NCI-H82 treated with DMSO at 0.1 percent for 48 hours (cell line): ENCODE measurements around the gene HOXB3.
"Not testable (repeated sequence)": the region's sequence is repeated elsewhere in the genome, so short reads cannot be mapped to it uniquely, and the experiment has no call there.

Experiments used
- DNase-seq: peaks from one replicate; lab custom pipeline; 2025; ENCODE audit not compliant: unreplicated experiment; lab: John Stamatoyannopoulos, UW

The HOXB3 gene

DNA sequence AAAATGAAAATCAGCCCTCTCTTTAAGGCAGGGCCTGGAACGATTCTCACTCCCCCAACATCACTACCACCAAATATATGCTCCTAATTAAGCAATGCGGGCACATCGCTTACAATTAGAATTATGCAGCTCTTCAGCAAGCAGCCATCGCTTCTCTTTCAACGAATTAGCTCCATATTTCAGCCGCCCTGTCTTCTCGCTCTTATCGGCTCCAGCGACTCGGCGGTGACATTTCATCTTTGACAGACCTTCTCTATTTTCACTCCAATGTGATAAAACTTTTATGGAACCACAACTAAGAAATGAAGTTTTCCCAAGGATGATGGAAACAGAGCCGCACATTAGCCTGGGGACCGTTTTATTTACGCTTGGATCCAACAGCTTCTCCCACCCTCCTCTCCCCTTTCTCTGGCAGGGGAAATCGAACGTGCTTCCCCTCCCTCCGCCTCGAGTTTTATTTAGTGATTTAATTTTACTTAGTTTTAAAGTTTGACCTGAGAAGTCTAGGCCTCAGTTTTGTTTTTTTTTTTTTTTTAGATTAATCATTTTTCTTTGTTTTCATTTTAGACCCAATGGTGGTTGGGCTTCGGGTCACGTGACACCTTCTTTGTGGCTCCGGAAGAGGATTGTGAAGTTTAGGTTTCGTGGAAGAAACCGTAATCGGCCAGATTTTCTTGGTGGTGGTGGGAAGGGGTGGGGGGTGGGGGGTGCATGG lies 42.1 kb downstream of the HOXB3 start:
- no peak for DNase-seq

DNA sequence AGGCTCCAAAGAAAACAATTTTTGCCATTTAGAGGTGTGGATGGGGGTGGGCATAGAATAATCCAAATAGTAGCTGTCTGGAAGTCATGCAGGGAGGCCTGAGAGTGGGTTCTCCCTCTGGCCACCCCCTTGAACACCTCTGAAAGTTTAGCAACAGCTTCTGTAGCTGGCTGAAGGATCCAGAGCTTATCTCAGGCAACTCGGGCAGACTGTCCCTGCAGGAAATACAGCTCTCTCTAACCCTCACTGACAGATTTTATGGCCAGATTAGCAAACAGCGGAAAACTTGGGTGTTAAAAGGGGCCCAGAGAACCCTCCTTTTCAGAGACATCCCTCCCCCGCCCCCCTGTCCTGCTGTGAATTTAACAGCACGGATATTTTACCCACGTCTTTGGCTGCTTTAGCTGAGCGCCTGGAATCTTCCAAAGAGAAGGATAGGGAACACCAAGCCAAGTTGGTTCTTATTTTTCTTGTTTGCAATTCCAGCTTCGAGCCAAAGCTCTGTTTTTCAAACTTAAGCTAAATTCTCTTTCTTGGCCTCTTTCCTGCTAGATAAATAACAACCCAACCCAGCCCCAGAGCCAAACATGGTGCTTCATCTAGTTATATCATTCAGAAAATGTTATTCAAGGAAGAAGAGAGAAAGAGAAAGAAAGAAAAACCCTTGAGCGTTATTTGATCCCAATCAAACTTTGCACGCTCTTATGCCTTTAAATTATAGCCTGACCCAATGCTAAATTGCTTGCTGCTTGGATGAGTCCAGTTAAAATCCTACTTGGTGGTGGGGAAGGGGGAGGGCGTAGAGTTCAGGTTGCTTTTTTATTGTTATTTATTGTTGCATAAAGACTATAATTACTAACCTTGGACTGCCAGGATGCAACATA lies 42.9 kb downstream of the HOXB3 start:
- DNase-seq, result no peak

DNA sequence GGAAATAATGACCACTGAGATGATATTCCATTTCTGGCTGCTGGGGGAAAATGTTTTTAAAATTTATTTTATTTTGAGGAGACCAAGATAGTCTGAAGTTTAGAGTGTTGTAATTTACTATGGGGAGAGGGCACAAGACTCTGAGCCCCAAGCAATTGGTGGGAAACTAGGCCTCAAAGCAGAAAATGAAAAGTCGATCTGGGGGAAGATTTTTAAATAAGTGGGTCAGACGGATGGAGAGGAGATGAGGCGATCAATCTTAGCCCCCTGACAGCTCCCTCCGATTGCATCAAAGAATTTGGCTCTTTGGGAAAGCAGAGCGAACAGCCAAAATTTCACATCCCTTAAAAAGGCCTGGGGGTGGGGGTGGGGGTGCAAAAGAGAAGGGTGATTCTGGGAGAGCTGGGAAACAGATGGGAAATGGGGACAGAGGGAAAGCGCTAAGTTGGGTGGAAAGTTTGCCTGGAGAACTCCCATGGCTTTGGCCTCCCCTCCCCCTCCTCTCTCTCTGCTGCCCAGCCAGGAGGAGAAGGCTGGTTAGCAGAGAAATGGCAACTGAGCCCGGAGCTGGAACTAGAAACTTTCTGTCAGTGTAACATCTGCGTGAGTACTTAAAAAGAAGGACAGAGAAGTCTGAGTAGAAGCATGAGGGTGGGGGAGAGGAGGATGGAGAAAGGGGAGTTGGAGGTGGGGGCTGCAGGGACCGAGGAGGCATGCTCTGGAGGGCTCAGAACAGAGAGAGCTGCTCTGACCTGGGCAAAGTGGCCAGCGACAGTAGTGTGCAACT lies 43.7 kb downstream of the HOXB3 start:
- DNase-seq, result no peak

DNA sequence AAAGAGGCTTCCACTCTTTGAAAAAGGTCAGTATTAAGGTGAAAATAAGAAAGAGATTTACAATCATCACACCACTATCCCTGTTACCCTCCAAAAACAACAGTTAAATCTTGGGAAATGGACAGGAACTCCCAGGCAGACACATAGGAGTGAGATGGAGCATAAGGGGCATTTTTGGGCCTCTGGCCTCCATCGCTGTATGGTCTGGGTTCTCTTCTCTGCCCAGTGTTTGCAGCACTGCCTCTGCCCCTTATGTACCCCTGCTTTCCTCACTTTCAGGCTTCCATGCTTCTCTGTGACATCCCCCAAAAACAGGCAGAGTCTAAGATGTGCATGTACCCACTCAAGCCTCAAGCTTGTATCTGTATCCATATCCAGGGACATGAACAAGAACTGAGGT lies 44.5 kb downstream of the HOXB3 start:
- DNase-seq, result no peak

DNA sequence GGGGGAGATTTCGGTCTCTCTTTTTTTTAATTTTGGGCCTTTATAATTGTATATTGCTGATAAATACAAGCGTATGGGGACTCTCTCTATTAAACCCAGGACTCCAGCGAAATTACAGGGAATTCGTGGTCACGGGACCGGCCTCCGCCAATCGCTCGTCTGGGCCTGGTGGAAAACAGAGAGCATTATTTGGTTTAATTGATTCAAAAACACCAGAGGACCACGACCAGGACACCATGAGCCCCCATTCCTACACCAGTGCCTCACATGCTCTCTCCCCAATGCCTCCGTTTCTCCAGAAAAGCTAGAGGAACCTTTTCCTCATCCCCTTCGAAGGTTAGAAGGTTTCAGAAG lies 45.0 kb downstream of the HOXB3 start, which contains the start of gene HOXB2:
Gene HOXB2 (minus strand): TSS at position 88 of the 354 bp plus-strand sequence. CDS start 198 bp downstream, outside the sequence.
- DNase-seq, result no peak

DNA sequence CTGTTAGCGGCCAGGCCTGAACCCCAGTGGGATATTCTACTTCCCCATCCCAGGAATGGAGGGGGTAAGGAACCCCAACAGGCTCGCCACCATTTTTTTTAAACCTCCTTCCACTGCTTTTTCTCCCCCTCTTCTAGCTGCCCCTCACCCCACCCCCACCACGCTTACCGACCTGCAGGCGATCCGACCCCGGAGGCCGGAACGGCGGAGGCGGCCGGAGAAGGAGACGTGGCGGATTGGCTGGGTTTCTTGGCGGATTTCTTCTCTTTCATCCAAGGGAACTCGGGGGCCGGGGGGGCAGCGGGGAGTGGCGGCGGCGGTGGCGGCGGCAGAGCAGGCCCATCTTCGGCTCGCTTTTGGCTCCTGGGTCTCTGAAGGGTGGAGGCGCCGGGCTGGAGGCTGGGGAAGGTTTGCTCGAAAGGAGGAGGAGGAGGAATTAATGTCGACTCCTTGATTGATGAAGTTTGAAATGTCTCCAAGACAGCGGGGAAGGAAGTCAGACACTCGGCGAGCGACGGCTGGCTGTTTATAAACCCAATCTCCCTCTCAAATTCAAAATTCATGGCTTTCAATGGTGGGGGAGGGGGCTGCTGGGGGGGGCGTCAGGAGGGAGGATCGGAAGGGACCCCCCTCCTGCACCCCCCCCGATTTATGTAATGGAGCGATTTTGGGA lies 45.6 kb downstream of the HOXB3 start:
- DNase-seq, result no peak

DNA sequence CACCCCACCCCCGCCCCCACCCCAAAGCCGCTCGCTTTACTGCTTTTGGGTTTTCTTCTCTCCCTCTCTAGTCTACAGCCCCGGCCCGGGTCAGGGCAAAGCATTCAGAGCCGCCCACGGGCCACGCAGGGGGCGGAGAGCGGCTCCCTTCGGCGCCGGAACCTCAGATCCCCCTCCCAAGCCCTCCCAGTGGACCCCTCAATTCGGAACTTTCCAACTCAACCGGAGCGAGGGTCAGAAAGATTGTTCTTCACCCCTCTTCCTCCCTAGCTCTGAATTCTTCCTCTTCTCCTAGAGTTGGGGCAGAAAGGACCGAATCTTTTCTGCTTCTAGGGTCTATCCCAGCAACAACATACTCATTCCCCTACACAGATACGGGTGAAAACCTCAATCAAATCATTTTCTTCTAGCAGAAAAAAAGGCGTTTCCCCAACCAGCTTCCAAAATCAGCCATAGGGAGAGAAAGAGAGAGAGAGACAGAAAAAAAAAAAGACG lies 46.1 kb downstream of the HOXB3 start:
- DNase-seq, result no peak

DNA sequence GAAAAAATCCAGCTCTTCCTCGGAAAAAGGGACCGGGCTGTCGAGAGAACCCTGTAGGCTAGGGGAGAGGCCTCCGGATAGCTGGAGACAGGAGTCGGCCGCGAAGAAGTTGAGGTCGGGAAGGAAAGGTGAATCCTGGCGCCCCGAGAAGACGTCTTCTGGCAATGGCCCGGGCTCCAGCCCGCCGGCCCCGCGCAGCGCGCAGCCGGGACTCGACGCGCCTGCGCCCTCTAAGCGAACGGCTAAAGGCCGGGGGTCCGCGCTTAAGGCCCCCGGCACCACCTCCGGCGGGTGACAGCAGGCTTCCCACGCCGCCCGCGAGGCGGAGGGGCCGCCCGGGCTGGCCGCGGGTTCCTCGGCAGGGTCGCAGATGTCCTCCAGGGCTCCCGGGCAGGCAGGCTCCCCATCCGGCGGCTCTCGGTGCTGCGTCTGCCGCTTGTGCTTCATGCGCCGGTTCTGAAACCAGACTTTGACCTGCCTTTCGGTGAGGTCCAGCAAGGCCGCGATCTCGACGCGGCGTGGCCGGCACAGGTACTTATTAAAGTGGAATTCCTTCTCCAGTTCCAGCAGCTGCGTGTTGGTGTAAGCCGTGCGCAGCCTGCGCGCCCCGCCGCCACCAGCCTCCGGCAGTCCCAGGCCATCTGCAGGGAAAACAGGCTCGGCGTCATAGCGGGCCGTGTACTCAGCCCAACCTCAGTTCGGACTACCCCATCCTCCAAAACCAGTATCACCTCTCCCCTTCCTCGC lies 46.8 kb downstream of the HOXB3 start:
- no peak for DNase-seq

DNA sequence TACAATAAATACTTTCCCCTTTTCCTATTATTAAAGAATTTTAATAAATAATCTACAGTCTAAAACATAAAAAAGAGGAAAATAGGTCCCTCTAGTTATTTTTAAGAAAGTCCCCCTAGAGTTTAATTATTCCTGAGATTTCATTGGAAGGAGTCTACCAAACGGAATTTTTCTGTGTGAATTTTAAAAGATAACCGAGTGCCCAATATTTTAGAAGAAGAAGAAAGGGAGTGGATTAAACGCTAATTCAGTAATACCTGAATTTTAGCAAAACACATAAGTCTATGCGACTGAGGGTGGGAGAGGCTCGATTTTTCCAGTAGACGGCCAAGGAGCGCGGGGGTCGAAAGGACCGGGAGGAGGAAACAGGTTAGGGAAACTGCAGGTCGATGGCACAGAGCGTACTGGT lies 47.3 kb downstream of the HOXB3 start:
- DNase-seq, result no peak

DNA sequence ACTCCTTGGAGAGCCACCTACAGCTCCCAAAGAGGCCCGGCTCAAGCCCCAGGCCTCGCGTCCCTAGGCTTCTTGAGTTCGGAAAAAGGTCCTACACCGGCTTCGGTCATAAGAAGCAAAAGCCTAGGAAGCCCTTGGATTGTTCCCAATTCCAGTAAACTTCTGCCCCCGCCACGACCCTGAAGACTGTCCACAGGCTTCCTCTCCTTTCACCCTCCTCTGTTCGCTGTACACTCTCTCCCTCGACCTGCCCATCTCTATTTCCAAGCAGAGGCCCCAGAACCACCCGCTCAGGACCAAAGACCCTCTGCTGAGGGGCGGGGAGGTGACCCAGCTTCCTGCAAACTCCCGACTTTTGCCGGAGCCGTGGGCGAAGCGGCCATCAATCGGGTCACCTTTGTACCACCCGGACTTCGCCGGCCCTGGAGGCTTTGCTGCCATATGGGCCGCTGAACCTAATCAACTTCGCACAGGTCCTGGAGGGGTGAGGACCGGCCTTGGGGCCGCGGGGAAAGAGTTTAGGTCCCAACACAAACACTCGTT lies 47.9 kb downstream of the HOXB3 start:
- DNase-seq, result no peak

DNA sequence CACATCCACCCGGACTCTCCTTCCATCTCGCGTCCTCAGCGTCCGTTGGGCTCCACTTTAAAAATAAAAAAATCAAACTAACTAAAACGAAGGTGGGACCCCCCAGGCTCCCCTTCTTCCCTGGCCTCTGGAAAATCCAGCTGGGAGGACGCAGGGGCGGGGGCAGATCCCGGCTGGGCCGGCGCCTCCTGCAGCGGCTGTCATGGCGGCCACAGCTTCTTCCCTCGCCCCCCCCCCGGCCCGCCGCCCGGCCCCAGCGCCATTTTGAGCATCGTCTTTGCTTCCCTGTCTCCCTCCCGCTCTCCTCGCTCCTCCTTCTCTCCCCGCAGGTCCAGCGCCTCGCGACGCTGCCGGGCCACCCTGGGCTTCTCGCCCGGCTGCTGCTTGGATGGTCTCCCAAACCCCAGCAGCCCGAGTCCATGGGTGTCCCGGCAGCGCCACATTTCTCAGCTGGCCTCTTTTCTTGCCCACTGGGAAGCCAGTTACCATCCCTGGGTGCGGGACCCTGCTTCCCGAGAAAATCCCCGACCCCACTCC lies 48.4 kb downstream of the HOXB3 start:
- no peak for DNase-seq

DNA sequence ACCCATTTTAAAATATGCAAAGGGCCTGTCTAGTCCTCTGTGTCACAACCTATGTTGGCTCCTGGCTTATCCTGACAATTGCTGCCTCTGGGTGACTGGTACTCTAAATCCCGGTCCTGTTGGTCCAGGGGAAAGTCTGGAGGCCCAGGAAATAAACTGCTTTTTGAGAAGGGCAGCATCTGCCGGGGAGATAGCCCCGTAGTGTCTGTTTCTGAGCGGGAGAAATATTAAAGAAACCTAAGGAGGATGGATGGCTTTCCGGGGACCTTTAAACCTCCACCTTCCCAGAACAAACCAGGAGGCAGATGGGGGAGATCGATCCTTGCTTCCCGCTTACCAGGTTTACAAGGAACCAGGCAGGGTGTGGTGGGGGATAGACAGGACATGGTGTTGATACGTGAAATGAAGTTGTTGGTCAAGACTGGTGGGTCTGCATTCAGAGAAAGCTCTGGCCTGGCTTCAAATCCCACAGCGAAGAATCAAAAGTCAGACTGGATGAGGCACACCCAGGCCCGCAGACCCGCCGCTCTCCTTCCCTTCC lies 48.9 kb downstream of the HOXB3 start:
- DNase-seq, result no peak

DNA sequence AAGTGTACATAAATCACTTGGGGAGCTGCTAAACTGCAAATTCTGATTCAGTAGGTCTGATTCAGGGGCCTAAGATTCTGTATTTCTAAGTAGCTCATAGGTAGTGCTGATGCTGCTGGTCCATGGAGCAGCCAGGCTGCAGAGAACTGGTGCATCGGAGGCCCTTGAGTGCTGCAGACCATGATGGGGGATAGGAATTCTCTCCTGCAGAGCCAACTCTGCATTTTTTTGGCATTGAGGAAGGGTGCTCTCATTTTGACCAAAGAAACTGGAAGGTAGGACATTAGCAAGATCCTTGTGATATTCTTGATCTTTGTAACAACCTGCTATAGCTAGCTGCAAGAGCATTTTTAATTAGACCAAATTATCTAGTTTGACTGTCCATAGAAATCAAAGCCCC lies 49.8 kb downstream of the HOXB3 start:
- DNase-seq, result no peak

DNA sequence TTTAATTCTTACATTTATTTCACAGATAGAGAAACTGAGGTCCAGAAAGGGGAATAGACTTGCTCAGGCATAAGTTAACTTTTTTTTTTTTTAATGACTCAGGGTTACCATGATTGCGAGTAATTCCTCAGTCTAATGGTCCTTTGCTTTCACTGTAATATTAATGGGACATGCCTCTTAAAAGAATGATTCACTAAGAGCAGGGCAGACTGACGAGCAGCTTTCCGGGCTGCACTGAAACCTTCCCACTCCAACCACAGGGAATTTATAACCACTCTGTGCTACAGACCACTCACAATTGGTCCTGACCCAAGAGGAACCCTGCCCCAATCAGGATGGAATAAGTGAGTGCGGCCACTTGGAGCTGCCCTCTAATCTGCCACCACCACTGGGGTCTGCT lies 50.9 kb downstream of the HOXB3 start:
- DNase-seq, result no peak

DNA sequence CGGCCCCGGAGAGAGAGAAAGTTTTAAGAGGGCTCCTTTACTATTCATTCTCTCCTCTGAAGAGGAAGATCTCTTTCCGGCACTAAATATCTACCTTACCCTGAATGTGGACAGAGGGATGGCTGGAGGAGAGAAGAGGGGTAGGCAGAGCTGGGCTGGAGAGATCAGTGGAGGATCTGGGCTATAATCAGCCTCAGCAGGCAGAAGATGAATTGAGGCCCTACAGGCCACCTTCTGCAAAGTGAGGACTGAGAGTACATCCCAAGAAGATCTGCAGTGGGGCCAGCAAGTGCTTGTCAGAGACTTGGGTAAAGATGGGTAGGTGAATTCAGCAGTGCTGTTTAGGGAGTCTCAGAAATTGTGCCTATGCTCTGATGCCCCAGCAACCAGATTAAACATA lies 52.7 kb downstream of the HOXB3 start:
- no peak for DNase-seq

DNA sequence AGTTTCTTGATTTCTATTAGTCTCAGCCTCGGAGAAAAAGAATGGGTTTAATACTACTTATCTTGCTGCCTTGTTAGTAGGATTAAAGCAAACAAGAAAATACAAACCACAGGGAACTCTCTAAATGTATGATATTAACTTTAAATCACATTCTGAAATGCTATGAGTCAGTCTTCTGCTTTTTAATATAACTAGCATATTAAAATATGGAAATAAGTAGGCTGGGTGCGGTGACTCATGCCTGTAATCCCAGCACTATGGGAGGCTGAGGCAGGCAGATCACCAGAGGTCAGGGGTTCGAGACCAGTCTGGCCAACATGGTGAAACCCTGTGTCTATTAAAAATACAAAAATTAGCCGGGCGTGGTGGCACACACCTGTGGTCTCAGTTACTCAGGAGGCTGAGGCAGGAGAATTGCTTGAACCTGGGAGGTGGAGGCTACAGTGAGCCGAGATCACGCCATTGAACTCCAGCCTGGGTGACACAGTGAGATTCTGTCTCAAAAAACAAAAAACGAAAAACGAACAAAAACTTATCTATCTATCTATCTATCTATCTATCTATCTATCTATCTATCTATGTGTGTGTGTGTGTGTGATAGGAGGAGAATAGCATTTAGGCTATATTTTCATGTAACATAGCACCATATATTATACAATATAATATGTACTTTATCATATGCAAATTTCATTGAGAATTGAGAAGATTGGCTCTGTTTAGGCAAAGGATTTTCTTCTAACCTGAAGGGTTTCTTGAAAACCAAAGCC lies 54.1 kb downstream of the HOXB3 start:
- not testable (repeated sequence) for DNase-seq

DNA sequence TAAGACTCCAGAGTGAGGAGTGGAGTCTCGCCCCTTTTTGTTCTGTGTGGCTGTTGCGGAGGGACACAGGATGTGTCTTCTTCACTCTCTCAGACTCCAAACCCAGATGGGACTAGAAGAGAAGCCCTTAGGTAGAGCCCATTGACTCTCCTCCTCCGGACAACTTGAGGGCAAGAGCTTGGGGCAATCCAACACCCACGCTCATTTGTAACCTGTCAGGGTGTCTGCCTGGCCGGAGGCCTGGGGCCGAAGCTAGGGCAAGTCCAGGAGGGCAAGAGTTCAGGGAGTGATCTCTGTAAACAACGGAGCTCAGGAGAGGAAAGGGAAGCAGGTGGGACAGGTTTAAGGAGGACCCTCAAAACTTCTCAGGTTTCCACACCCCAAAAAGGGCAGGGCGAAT lies 57.8 kb downstream of the HOXB3 start:
- DNase-seq, result no peak

DNA sequence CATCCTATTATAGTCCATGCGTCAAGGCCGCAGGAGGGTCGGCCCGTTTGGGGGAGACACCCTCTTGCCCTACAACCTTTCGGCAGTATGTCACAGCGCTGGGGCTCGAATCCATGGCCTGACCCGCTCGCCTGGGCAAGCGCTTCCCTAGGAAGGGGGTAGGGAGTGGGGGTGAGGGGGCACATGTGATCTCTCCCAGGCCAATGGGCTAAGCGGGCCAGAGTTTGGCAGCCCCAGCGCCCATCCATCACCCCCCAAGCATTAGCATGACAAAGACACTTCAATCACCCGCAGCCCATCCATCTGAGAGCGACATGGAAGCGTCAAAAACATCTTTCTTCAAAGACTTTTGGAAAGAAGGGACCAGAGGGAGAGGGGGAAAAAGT lies 59.2 kb downstream of the HOXB3 start, which contains the start of gene HOXB1:
Gene HOXB1 (minus strand): TSS at position 125 of the 386 bp plus-strand sequence. CDS start 107 bp downstream, at position 18.
- no peak for DNase-seq
